HG02885 (cell line): ENCODE data around the gene MTFR1L.

Experiments used
- ATAC-seq: cut with Tn5 transposase; IDR thresholded peaks from one replicate; pipeline ENCODE4 v1.9.1; 2021; ENCODE audit warnings: mild to moderate bottlenecking; ENCODE audit not compliant: unreplicated experiment, poor library complexity

MTFR1L gene

DNA sequence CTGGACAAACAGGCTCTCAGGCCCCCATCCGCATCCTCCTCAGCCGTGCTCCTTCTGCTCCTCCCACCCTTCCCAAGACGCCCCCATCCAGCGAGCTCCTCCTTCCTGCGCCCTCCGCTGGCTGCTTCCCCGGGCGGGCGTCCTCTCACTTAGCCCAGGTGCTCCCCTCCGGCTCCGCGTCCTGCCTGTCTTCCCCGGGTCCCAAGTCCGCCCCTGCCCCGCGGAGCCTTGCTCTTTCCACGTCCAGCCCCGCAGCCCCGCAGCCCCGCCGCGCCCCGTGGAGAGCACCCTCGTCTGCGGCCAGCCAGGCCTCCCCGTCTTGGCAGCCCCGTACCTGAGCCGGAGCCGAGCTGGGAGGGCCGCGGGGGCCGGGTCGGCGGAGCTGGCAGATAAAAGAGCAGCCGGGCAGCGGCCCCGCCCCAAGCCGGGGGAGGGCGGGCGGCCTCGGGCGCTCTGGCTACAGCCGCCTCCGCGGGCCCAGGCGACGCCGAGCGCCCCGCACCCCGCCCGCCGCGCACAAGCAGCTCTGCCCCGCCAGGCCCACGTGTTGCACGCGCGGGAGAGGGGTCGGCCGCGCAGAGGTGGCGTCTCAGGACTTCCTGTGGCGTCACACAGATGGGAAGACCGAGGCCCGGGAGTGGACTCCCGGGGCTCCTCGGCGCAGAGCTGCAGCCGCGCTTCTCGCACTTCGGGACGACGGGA is 55.6 kb downstream of the MTFR1L start, which contains the start of gene PAQR7:
TSS of gene PAQR7 (minus strand) at position 555 of the 702 bp plus-strand sequence. CDS start 11,869 bp downstream, outside the sequence.
- ATAC-seq: peak; percentile 69

DNA sequence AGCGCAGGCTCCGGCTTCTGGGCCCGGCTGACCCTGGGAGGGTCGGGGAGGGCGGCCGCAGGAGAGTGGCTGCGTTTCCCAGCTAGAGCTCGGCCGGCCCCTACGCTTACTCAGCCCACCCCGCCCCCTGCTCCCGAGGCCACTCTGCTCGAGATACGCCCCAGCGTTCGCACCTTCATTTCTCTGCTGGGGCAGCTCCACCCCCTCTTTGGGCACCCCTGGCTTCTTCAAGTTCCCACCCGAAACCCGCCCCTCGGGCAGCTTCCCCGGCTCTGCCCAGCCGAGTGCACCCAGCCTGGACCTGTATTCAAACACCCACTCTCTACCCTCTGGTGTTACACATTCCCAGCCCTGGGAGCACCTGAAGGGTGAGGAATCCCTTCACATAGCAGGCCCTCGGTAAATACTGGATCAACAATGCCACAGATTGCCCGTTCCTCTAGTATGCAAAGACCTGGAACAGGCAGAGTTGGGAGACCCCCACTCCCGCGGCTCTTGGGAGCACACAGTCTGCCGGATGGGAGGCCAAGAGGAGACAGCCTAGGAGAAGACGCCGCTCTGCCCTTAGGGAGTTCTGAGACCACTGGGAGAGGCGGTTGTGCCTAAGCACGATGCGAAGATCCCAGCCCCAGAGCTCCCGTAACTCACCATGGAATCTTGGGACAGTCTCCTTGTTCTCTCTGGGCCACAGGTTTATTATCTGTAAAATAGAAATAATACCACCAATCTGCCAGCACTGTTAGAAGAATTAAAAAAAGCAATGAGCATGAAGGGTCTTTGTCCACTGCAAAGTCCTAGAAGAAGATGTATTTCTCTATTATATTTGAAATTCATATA is 56.3 kb downstream of the MTFR1L start:
- peak; percentile 14 for ATAC-seq

DNA sequence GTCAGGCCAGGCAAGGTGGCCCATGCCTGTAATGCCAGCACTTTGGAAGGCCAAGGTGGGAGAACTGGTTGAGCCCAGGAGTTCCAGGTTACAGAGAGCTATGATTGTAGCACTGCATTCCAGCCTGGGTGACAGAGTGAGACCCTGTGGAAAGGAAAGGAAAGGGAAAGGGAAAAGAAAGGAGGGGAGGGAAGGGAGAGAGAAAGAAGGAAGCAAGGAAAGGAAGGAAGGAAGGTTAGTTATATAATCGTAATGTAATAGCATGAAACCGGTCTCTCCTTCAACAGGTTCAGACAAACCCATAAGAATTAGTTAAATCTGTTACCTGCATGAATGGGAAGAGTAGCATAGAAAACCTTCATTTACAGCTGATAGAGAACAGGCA is 56.9 kb downstream of the MTFR1L start:
- ATAC-seq: no peak

DNA sequence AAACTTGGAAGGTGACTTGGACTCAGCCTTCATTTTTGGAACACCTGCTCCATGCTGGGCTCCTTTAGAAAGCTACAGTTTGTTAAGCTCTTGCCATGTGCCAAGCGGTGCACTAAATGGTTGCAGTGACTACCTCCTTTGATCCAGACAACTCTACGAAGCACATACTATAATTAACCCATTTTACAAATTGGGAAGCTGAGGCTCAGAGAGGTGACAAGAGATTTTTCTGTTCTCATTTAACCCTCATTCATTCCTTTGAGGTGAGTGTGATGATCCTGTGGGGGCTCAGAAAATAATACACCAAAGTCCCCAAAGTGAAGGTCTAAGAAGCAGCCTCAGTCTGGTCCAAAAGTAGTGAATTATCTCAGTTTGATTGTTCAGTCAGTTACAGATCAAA is 57.4 kb downstream of the MTFR1L start:
- ATAC-seq: no peak

DNA sequence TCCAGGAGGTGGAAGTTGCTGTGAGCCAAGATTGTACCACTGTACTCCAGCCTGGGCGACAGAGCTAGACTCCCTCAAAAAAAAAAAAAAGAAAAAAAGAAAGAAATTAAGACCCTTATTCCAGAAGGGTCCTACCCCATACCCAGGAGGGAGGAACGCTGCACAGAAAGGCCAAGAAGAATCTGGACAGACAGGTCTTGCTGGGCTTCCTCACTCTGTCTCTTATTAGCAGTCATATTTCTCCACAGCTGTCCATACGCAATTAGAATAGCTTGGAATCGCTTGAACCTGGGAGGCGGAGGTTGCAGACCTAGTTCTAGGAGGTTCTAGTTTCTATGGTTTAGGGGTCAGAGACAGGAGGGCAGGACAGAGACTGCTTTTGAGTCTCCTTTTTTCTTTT is 58.9 kb downstream of the MTFR1L start:
- no peak for ATAC-seq

DNA sequence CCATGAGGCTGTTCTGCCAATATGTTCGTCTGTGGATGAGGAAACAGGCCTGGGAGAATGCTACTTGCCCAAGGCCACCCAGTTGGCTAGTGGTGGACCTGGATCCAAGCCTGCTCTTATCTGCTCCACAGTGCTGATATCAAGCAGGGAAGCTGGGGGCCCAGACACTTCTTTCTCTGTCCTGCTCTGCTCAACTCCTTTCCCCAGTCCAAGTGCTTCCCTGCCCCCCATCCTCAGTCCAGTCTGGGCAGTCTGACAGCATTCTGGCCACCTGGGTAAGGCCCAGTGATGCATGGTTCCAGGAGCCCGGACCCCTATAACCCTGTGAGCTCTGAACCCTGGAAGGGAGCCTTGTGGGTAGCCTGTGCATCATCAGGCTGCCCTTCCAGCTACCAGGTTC is 59.9 kb downstream of the MTFR1L start:
- ATAC-seq: no peak

DNA sequence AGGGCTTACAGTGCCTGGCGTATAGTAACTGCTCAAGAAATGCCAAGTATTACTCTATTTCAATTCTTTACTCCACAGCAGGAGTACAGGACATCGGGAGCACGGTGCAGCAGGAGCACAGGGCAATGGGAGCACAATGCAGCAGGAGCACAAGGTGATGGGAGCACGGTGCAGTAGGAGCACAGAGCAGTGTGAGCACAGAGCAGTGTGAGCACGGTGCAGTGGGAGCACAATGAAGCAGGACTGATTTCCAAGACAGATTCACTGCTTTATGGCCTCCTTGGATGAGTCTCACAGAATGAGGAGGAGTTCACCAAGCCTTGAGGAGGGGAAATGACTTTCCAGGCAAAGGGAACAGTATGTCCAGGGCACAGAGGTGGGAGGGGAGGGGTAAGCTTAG is 60.8 kb downstream of the MTFR1L start:
- no peak for ATAC-seq

DNA sequence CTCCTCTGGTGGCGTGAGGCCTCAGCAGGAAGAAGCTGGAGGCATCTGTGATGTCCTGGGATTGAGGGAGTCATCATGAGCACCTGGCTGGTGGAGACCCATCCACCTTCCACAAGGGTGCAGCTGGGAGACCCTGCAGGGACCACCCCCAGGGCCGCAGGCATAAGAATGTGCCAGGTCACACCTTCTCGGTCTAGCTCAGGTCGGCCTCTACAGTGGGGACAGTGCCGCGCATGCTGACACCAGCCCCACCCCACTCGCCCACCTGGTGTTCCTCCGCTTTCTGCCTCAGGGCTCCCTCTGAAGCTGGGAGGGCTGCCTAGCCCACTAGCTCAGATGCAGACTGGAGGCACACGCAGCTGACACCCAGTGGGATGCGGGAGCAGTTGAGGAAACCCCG is 61.5 kb downstream of the MTFR1L start:
- no peak for ATAC-seq
